Common myeloid progenitor, CD34-positive (primary cell): ENCODE data around the gene KIAA0319L.

ENCODE experiments used
- CTCF ChIA-PET: fragments of 350-600 bp; sonication (Branson Sonifier 250); formaldehyde crosslinking; loops from one replicate; lab custom pipeline; 2021; ENCODE audit warnings: antibody characterized with exemption; lab: Charles Lee
- POLR2A ChIA-PET: fragments of 350-600 bp; sonication (Branson Sonifier 250); formaldehyde crosslinking; loops from one replicate; lab custom pipeline; 2021; ENCODE audit warnings: antibody characterized with exemption; lab: Charles Lee
- DNase-seq, 3 donors: peaks; one replicate each; pipeline versions ENCODE4 v3.0.0 to v3.0.0-alpha.2; 2013
- H3K27ac ChIP-seq, 2 experiments: 1 replicate in 1 of 2; 2 replicates in 1 of 2; pipeline ENCODE4 v1.7.0; 2013; ENCODE audit warnings: inconsistent platforms in 2 of 2, low read length in 2 of 2, mild to moderate bottlenecking in 2 of 2, low read depth in 1 of 2, moderate library complexity in 1 of 2; ENCODE audit not compliant: severe bottlenecking in 2 of 2, insufficient read depth in 1 of 2, poor library complexity in 1 of 2
- H3K27me3 ChIP-seq, 5 experiments: replicated peaks in 2 of 5; 1 replicate in 3 of 5; 2 replicates in 2 of 5; pipeline versions ENCODE4 v1.6.1 to v1.7.0; 2013; ENCODE audit warnings: low read length in 4 of 5, mild to moderate bottlenecking in 2 of 5, moderate library complexity in 2 of 5, inconsistent platforms in 1 of 5; ENCODE audit not compliant: insufficient read depth in 5 of 5, control insufficient read depth in 4 of 5
- H3K36me3 ChIP-seq, 4 experiments: 1 replicate in 2 of 4; 2 replicates in 2 of 4; pipeline versions ENCODE4 v1.6.1 to v1.7.0; 2013; ENCODE audit warnings: low read length in 3 of 4, control low read depth in 1 of 4, mild to moderate bottlenecking in 1 of 4; ENCODE audit not compliant: control insufficient read depth in 4 of 4, insufficient read depth in 4 of 4
- H3K4me1 ChIP-seq, 4 experiments: 1 replicate in 3 of 4; 2 replicates in 1 of 4; pipeline versions ENCODE4 v1.6.1 to v1.7.1; 2013; ENCODE audit warnings: low read length in 3 of 4, mild to moderate bottlenecking in 3 of 4, control low read depth in 1 of 4, inconsistent platforms in 1 of 4, moderate library complexity in 1 of 4; ENCODE audit not compliant: control insufficient read depth in 4 of 4, insufficient read depth in 4 of 4; ENCODE audit errors: control extremely low read depth in 1 of 4
- H3K4me3 ChIP-seq, 7 experiments: 1 replicate in 4 of 7; 2 replicates in 3 of 7; pipeline versions ENCODE4 v1.5.1 to v1.7.0; 2013; ENCODE audit warnings: mild to moderate bottlenecking in 7 of 7, low read length in 6 of 7, moderate library complexity in 6 of 7, inconsistent platforms in 2 of 7, low read depth in 2 of 7, control low read depth in 1 of 7; ENCODE audit not compliant: insufficient read depth in 4 of 7, control insufficient read depth in 1 of 7; ENCODE audit errors: extremely low read depth in 1 of 7
- H3K9me3 ChIP-seq, 5 experiments: 1 replicate in 4 of 5; 2 replicates in 1 of 5; pipeline versions ENCODE4 v1.6.1 to v1.7.1; 2013; ENCODE audit warnings: low read length in 4 of 5, mild to moderate bottlenecking in 2 of 5, inconsistent platforms in 1 of 5, low read depth in 1 of 5, moderate library complexity in 1 of 5; ENCODE audit not compliant: control insufficient read depth in 4 of 5, insufficient read depth in 2 of 5; ENCODE audit errors: control extremely low read depth in 1 of 5
- WGBS: methylation state at CpG from one replicate; pipeline ENCODE4 v1.1.5; 2013; ENCODE audit not compliant: insufficient coverage; 5-methylcytosine and 5-hydroxymethylcytosine counted together

Gene KIAA0319L

DNA sequence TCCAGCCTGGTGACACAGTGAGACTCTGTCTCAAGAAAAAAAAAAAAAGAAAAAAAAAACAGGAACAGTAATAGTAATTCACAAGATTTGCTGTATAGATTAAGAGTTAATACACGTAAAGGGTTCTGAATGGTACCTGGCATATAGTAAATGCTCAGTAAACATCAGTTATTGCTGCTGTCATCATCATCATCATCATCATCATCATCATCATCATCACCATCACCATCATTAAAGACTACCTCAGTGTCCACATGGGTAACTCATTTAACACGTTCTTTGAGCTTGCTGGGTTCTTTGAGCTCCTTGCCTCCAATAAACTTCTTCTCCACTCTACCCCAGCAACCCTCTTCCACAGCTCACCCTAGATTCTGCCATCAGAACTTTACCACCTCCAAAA, 55.0 kb downstream of the KIAA0319L start:
- 100% methylated on average over 1 of the region's 2 CpGs for WGBS
- H3K4me1 ChIP-seq = peaks cover 0 to 12% (median under 1%) of the 10 kb centered on the region in 4 experiments
- H3K4me3 ChIP-seq = no peak overlapping the region
- H3K36me3 ChIP-seq = peaks cover 0 to 21% (median 9%) of the 10 kb centered on the region in 4 experiments
- ChIA-PET POLR2A (interaction anchor here (0.6 kb wide), 1 partner anchor 195 kb away, joined by 7 read pairs; no protein-coding TSS in a partner anchor), CTCF (no interaction called here)
- H3K27me3 ChIP-seq = no peaks in the 10 kb centered on the region
- no peaks in the 10 kb centered on the region for H3K9me3 ChIP-seq
- no peak for DNase-seq
- H3K27ac ChIP-seq = no peak overlapping the region

DNA sequence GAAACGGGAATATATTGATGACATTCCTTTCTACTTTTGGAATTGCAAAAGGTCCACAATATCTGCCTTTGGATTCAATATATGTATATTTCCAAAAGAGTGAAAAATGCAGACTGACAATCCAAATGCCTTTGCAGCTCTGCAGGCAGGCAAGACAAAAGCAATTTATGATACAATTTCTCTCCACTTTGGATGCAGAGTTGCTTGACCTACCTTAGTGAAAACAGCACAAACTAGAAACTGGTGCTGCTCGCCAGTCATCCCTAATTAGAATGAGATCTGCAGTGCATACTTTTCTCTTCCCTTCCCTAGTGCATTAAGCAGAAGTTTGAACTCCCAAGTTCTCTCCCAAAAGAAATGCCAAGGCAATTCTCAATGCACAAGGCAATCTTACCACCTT, 56.8 kb downstream of the KIAA0319L start:
- ChIA-PET POLR2A (no interaction called here), CTCF (no interaction called here)
- H3K9me3 ChIP-seq = no peaks in the 10 kb centered on the region
- no peaks in the 10 kb centered on the region for H3K4me1 ChIP-seq
- no peak for DNase-seq
- no CpG with 5 or more reads among the region's 2 CpGs for WGBS
- no peak overlapping the region for H3K27ac ChIP-seq
- H3K4me3 ChIP-seq = no peak overlapping the region
- peaks cover 0 to 10% (median 2%) of the 10 kb centered on the region in 4 experiments for H3K36me3 ChIP-seq
- H3K27me3 ChIP-seq = no peaks in the 10 kb centered on the region

DNA sequence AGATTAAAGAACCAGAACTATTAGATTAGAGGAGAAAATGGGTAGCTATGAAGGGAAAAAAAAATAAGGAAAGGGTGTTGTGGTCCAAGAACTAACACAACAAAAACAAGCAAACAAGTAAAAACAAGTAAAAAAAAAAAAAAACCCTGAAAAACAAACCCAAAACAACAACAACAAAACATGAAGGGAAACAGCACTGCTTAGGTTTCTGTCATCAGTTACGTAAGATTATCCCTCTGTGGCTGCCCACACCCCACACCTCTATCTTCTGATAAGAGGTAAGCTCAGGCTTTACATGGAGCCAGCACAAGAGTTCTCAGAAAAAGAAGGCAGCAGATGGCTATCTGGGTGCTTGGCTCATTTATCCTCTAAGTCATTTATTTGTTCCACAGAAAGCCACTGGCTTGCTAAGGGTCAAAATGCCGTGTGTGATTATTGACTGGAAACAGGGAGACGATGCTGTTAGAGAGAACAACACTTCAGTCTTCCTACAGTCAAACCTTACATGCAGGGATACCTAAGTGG, 57.5 kb downstream of the KIAA0319L start:
- Histone ChIP-seq H3K27me3 (no peaks in the 10 kb centered on the region), H3K4me1 (no peaks in the 10 kb centered on the region), H3K9me3 (no peaks in the 10 kb centered on the region), H3K27ac (no peak overlapping the region), H3K4me3 (no peak overlapping the region), H3K36me3 (peaks cover 0 to 6% (median 0%) of the 10 kb centered on the region in 4 experiments)
- WGBS = 93% methylated on average over 3 of the region's 3 CpGs
- peak in 1 of 3 donors; percentile 18 for DNase-seq
- ChIA-PET CTCF (no interaction called here), POLR2A (no interaction called here)

DNA sequence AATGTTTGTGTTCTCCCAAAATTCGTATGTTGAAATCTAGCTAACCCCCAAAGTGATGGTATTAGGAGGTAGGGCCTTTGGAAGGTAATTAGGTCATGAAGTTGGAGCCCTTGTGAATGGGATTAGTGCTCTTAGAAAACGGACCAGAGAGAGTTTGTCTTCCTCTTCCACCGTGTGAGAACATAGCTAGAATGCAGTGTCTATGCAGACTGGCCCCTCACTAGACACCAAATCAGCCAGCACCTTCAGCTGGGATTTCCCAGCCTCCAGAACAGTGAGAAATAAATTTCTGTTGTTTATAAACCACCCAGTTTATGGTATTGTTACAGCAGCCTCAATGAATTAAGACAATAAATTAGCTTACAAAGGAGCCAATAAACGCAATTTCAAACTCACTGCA, 58.0 kb downstream of the KIAA0319L start:
- Histone ChIP-seq H3K27ac (no peak overlapping the region), H3K4me3 (no peak overlapping the region), H3K36me3 (peaks cover 0 to 3% (median 0%) of the 10 kb centered on the region in 4 experiments), H3K27me3 (no peaks in the 10 kb centered on the region), H3K4me1 (no peaks in the 10 kb centered on the region), H3K9me3 (no peaks in the 10 kb centered on the region)
- CTCF ChIA-PET = no interaction called here
- POLR2A ChIA-PET = no interaction called here
- DNase-seq = no peak
- WGBS = 100% methylated on average over 1 of the region's 4 CpGs

DNA sequence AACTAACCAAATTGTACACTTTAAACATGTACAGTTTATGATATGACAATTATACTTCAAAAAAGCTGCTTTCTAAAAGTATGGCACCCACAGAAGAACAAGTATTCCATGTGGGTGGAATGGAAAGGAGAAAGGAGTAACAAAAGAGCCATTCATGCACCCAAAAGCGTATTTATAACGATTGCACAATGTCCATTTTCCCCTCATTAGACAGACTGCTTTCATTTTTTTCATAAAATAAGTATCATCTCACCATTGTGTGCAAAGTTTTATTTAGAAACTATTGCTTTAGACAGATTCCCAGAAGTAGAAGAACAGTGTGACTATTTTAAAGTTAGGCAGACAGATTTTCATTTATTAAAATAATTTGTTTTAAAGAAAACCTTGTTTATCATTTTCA, 59.6 kb downstream of the KIAA0319L start:
- POLR2A ChIA-PET = no interaction called here
- Histone ChIP-seq H3K9me3 (peaks cover 0 to 6% (median under 1%) of the 10 kb centered on the region in 5 experiments), H3K36me3 (peaks cover 0 to 8% (median 3%) of the 10 kb centered on the region in 4 experiments), H3K4me3 (no peak overlapping the region), H3K4me1 (no peaks in the 10 kb centered on the region), H3K27me3 (no peaks in the 10 kb centered on the region), H3K27ac (no peak overlapping the region)
- CTCF ChIA-PET = interaction anchor here (0.6 to 1.7 kb wide), 2 partner anchors 8 to 135 kb away, joined by 3 read pairs; no protein-coding TSS in a partner anchor
- WGBS = no CpG with 5 or more reads among the region's 2 CpGs
- no peak for DNase-seq

DNA sequence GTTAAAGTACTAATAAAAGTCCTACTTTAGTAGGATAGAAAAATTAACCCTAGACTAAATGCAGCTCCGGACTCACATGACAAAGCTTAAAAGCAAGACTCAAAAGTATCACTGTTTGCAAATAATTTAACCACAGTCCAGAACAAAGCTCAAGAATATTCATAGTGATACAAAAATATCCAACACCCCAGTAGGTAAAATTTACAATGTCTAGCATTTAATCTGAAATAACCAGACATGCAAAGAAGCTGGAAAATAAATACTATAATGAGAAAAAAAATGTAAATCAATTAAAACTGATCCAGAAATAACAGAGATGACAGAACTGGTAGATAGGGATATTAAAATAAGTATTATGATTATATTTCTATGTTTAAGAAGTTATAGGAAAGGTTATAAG, 67.0 kb downstream of the KIAA0319L start:
- POLR2A ChIA-PET = no interaction called here
- Histone ChIP-seq H3K4me1 (peaks cover 0 to 11% (median 3%) of the 10 kb centered on the region in 4 experiments), H3K4me3 (no peak overlapping the region), H3K9me3 (peaks cover 1 to 25% (median 5%) of the 10 kb centered on the region in 5 experiments), H3K27me3 (no peaks in the 10 kb centered on the region), H3K27ac (no peak overlapping the region), H3K36me3 (peaks cover 0 to 12% (median 1%) of the 10 kb centered on the region in 4 experiments)
- CTCF ChIA-PET = no interaction called here
- no CpG with 5 or more reads among the region's 1 CpG for WGBS
- DNase-seq = no peak

DNA sequence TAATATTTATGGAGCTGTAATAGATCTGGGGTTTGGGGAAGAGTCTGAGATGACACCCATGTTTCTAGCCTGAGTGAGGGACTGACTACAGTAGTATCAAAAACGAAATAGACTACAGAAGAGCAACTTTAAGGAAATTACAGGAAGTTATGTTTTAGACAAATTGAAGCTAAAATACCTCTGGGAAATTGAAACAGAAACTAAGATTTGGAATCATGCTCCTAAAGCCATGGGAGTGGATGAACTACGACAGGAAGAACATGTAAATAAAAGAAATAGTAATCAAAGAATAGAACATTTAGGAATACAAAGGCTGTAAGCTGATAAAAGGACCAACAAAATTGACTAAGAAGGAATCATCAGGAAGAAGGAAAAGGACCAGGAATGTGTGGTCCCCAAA, 68.9 kb downstream of the KIAA0319L start:
- Histone ChIP-seq H3K27me3 (no peaks in the 10 kb centered on the region), H3K4me1 (peaks cover 0 to 12% (median 7%) of the 10 kb centered on the region in 4 experiments), H3K36me3 (peaks cover 0 to 9% (median under 1%) of the 10 kb centered on the region in 4 experiments), H3K9me3 (peaks cover 1 to 23% (median 5%) of the 10 kb centered on the region in 5 experiments), H3K4me3 (peak overlapping the region in 4 of 7 experiments; percentile 29 to 56 (median 48)), H3K27ac (peak overlapping the region in 1 of 2 experiments; percentile 18)
- ChIA-PET POLR2A (no interaction called here), CTCF (interaction anchor here (1.5 kb wide), 1 partner anchor 37 kb away, joined by 6 read pairs; no protein-coding TSS in a partner anchor)
- peak in 2 of 3 donors; percentile 46 to 53 for DNase-seq
- WGBS = 20% methylated on average over 1 of the region's 2 CpGs
